Left ventricle myocardium inferior (tissue), 1 donor: ENCODE data around the gene TIMP2. TPM values are rescaled to one million over a fixed set of nuclear protein-coding genes. Genes with fewer than 3 reads are reported as not detected.
A peak's percentile ranks its signal among the peaks of the same experiment; 100 is the strongest.

Source experiments
- DNase-seq: peaks from one replicate; pipeline ENCODE4 v3.0.0-alpha.2; 2020
- H3K27ac ChIP-seq: fragments of 200-600 bp; replicated peaks from 2 replicates; pipeline ENCODE4 v1.8.0; 2021
- H3K27me3 ChIP-seq: fragments of 200-600 bp; 2 replicates; pipeline ENCODE4 v1.8.0; 2021; ENCODE audit warnings: low read depth
- H3K36me3 ChIP-seq: fragments of 200-600 bp; 2 replicates; pipeline ENCODE4 v1.8.0; 2021
- H3K4me1 ChIP-seq: fragments of 200-600 bp; 2 replicates; pipeline ENCODE4 v1.8.0; 2021
- H3K4me3 ChIP-seq: fragments of 200-600 bp; 2 replicates; pipeline ENCODE4 v1.8.0; 2021; ENCODE audit warnings: mild to moderate bottlenecking, moderate library complexity
- H3K9me3 ChIP-seq: fragments of 200-600 bp; replicated peaks from 2 replicates; pipeline ENCODE4 v1.8.0; 2021
- intact Hi-C: fragments of 100-400 bp; cut with micrococcal nuclease; formaldehyde crosslinking; loops from one replicate; pipeline ENCODE4 v1.11.0; 2022
- total RNA-seq: library from RNA; stranded (reverse); fragmentation: NEBNext Ultra II Directional; extraction: Animal tissue kit (Norgen Biotek cat#: 25700); gene quantifications from one replicate; pipeline ENCODE4 v1.2.1, GENCODE V29; 2021
- TF ChIP-seq, protein P1 (sequence below): fragments of 200-600 bp; IDR thresholded peaks from 2 replicates; pipeline ENCODE4 v1.8.0; 2021; ENCODE audit warnings: antibody characterized with exemption, mild to moderate bottlenecking, borderline replicate concordance
- donor health status: DM: no; HTN: yes; CAD: no; lungs with severe emphysema.

Gene TIMP2
- total RNA-seq, 1 donor from 2014 or later = 91.8 TPM

DNA sequence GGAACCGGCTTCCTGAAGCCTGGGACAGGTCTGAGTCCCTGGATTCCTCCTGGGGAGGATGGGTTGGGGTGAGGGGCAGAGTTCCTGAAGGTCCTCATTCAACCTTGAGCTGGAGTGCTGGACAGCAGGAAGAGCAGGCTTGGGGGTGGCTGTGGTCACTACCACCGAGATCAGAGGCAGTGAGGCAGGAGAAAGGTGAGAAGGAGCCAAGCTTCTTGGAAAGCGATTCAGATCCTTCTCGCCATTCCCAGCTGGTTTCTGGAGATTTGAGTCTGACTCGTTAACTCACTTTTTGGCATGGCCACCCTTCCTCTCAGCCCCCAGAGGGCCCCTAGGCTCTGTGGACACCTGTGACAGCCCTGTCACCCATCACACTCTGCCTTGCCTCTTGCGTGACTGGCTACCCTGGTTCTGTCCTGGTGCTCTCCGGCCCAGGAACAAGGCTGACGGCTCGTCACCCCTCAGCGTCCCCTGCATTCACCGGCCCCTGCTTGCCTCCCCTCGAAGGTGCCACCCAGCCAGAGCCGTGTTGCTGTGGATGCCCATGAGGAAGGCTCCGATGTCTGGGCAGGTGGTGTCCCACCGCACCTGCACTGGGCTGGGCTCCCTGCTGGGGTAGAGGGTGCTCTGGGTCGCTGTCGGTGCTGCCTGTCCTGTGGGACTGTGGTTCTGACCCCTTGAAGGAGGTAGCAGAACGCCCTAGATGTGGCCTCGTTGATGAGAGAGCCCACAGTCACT is 9.7 kb upstream of the TIMP2 start:
- TF ChIP-seq, protein P1, sequence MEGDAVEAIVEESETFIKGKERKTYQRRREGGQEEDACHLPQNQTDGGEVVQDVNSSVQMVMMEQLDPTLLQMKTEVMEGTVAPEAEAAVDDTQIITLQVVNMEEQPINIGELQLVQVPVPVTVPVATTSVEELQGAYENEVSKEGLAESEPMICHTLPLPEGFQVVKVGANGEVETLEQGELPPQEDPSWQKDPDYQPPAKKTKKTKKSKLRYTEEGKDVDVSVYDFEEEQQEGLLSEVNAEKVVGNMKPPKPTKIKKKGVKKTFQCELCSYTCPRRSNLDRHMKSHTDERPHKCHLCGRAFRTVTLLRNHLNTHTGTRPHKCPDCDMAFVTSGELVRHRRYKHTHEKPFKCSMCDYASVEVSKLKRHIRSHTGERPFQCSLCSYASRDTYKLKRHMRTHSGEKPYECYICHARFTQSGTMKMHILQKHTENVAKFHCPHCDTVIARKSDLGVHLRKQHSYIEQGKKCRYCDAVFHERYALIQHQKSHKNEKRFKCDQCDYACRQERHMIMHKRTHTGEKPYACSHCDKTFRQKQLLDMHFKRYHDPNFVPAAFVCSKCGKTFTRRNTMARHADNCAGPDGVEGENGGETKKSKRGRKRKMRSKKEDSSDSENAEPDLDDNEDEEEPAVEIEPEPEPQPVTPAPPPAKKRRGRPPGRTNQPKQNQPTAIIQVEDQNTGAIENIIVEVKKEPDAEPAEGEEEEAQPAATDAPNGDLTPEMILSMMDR = no peak
- Histone ChIP-seq H3K4me1 (peaks cover 43% of the 10 kb centered on the region), H3K27ac (peak overlapping the region; percentile 88), H3K4me3 (peak overlapping the region; percentile 54), H3K36me3 (no peaks in the 10 kb centered on the region), H3K27me3 (no peaks in the 10 kb centered on the region), H3K9me3 (no peaks in the 10 kb centered on the region)
- intact Hi-C loops = no loop called here
- DNase-seq = no peak

DNA sequence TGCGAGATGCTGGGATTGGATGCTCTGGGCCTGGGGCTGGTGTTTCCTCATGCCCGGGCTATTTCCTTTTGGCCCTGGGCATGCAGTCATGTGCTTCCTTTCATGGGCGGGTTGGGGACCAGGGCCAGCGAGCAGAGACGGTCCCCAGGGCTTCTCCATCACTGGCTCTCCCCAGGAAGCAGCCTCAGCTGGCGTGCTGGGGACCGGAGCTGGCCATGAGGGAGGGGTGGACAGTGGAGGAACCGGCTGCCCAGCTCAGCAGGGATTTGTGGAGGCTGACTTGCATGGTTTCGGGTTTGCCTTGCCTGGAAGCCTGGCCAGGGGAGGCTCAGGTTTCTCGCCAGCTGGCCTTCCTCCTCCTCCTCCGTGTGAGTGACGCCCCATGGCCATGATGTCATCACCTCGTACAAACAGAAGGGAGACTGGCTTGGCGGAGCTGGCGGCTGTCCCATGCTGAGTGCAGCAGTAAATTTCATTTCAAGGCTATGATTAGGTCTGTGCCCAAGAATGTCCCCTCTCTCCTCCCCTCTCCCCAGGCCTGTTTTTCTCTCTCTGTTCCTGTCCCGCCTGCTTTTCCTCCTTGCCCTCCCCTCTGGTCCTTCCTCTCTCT is 8.9 kb upstream of the TIMP2 start:
- H3K4me1 ChIP-seq = peaks cover 44% of the 10 kb centered on the region
- H3K36me3 ChIP-seq = no peaks in the 10 kb centered on the region
- DNase-seq = peak; percentile 95
- H3K4me3 ChIP-seq = peak overlapping the region; percentile 54
- intact Hi-C loops = no loop called here
- no peaks in the 10 kb centered on the region for H3K9me3 ChIP-seq
- H3K27me3 ChIP-seq = no peaks in the 10 kb centered on the region
- H3K27ac ChIP-seq = peak overlapping the region; percentile 88
- TF ChIP-seq, protein P1 = no peak

DNA sequence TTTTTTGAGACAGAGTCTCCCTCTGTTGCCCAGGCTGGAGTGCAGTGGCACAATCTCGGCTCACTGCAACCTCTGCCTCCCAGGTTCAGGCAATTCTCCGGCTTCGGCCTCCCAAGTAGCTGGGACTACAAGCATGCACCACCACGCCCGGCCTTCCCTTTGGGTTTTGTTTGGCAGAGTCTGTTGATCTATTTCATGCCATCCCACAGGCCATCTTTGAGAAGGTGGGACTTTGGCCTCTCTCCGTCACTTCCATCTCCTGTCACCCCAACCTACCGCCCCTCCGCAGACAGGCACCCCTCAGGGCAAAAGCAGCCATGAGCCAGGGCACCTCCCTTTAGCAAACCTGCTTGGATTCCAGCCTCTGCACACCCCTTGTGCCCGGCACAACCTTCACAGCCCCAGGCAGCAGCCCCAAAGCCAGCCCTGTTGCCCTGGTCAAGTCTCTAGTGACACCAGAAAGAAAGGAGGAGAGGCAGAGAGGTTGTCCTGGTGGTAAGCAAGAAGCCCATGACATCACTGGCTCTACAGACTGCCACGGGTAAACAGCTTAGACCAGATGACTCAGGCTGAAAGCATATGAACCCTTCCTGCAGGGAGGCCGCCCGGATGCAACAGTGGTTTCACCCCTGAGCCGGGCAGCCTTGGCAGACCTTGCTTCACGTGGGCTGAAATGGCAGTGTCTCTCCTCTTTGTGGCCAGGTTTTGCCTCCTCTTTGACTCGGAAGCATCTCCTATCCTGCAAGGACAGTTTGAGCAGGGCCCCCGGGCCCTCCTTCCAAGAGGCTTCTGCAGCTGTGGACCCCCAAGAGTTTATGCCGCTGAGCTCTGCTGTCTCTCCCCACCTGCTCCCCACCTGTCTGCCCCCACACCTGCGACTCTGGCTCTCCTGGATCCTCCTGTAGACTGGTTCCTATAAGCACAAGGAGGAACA is 8.1 kb upstream of the TIMP2 start:
- no peaks in the 10 kb centered on the region for H3K36me3 ChIP-seq
- no peaks in the 10 kb centered on the region for H3K9me3 ChIP-seq
- H3K4me1 ChIP-seq = peaks cover 44% of the 10 kb centered on the region
- DNase-seq = peak; percentile 43
- peak overlapping the region; percentile 88 for H3K27ac ChIP-seq
- H3K4me3 ChIP-seq = peak overlapping the region; percentile 54
- H3K27me3 ChIP-seq = no peaks in the 10 kb centered on the region
- TF ChIP-seq, protein P1 = no peak
- intact Hi-C loops = no loop called here

DNA sequence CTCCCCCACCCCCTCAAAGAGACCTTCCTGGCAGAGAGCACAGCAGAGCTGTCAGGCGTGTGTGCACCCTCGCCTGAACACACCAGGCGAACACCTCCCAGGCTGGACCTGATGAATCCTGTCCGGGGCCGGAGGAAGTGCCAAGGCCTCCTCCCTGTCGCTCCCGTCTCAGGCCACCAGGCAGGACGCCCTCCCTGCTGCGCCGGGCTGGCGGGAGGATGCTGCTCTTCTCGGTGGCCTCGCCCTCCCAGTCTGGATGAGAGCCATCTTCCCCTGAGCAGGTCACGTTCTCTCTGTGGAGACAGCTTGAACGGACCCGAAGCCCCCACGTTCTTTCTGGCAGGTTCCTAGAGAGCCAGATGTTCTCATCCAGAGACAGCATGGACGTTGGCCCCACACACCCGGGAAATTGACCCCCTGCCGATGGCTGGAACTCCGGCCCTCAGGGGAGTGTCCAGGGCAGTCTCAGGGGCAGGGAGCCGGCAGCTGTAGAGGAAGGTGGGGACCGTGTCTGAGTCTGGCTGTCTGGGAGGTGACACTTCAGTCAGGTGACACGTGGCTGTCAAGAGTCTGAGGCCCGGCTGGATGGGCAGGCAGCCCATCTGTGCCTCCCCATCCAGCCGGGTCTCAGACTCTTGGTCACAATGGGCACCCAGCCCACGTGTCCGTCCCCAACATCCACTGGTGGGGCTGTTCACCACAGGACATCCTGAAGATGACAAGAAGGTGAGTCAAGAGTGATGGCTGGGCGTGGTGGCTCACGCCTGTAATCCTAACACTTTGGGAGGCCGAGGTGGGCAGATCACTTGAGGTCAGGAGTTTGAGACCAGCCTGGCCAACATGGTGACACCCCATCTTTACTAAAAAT is 5.0 kb upstream of the TIMP2 start:
- peak; percentile 52 for DNase-seq
- intact Hi-C loops = loop anchor here (10.0 kb wide), 1 partner anchor 65 kb away; no protein-coding TSS in a partner anchor
- Histone ChIP-seq H3K27me3 (no peaks in the 10 kb centered on the region), H3K4me3 (no peak overlapping the region), H3K27ac (peak overlapping the region; percentile 63), H3K4me1 (peaks cover 46% of the 10 kb centered on the region), H3K9me3 (no peaks in the 10 kb centered on the region), H3K36me3 (no peaks in the 10 kb centered on the region)
- TF ChIP-seq, protein P1 = no peak
